ENCODE data around the gene SMIM32. TPM values are rescaled to one million over a fixed set of nuclear protein-coding genes. Genes with fewer than 3 reads are reported as not detected.

The SMIM32 gene
- total and polyA plus RNA-seq, 2 of the 13 experiments (the other 11 are each of a cell fraction or from before 2014, with no cell fraction given) = 0.15 to 0.20 TPM

DNA sequence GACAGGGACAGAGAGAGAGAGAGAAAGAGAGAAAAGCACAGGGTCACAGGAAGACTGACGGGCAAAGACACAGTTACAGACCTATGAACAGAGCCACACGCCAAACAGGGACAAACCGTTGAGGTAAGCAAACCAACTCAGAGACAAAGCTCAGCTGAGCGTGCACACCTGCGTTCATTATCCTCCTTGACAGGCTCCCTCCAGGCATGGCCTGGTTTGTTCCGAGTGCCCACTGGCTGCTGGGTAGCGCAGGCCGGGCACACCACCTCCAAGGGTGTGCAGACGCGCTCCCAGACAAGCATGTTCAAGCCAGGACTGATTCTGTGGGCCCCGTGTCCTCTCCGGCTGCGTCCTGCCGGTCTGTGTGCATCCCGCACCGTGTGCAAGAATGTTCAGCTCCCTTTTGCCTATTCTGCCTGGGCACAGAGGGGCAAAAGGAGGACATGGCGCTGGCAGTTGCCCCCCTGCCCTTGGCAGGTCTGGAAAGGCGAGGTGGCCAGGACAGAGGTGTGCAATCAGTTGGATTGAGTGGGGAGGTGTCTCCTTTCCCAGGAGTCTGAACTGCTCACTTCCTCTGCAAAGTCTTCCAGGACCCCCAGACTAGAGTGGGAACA, 467 bp upstream of the SMIM32 start (continued):
- TF ChIP-seq RBM39 (IDR thresholded peaks at IDR 0.05; ENCODE audit: low read depth, low read length, poor library complexity, severe bottlenecking) (no peak), SIN3A (IDR thresholded peaks at IDR 0.05; ENCODE audit: borderline replicate concordance, low read depth, low read length) (no peak), HNRNPL (IDR thresholded peaks at IDR 0.05; ENCODE audit: low read depth, low read length) (no peak), ZNF629 (CRISPR knock-in tag; conservative IDR thresholded peaks at IDR 0.05) (no peak), DNMT3B (CRISPR knock-in tag; conservative IDR thresholded peaks at IDR 0.05) (no peak), BRCA1 (CRISPR knock-in tag; IDR thresholded peaks at IDR 0.05) (no peak), FOXO4 (CRISPR knock-in tag; conservative IDR thresholded peaks at IDR 0.05) (0 out of 2 replicates have a peak, but pooled peaks have one; percentile 57), SRSF1 (optimal IDR thresholded peaks at IDR 0.05; ENCODE audit: low read depth, low read length) (no peak), FOXK1 (CRISPR knock-in tag; IDR thresholded peaks at IDR 0.05; ENCODE audit: borderline replicate concordance, low read depth) (no peak), ZNF496 (CRISPR knock-in tag; IDR thresholded peaks at IDR 0.05; ENCODE audit: insufficient replicate concordance) (no peak), SKI (IDR thresholded peaks at IDR 0.05; ENCODE audit: partially characterized antibody) (peak; percentile 1), ZNF891 (CRISPR knock-in tag; IDR thresholded peaks at IDR 0.05) (peak; percentile 21; the same call in 1 of the 2 replicates), SATB2 (CRISPR knock-in tag; IDR thresholded peaks at IDR 0.05) (no peak), MLLT10 (CRISPR knock-in tag; IDR thresholded peaks at IDR 0.05) (no peak)
